NCI-H1694 (cell line): ENCODE data around the gene CDHR4.
A peak's percentile ranks its signal among the peaks of the same experiment; 100 is the strongest.
"Not testable (repeated sequence)": the region's sequence is repeated elsewhere in the genome, so short reads cannot be mapped to it uniquely, and the experiment has no call there.

ENCODE experiments used
- DNase-seq: peaks from one replicate; lab custom pipeline; 2025; lab: John Stamatoyannopoulos, UW

CDHR4 gene, protein sequence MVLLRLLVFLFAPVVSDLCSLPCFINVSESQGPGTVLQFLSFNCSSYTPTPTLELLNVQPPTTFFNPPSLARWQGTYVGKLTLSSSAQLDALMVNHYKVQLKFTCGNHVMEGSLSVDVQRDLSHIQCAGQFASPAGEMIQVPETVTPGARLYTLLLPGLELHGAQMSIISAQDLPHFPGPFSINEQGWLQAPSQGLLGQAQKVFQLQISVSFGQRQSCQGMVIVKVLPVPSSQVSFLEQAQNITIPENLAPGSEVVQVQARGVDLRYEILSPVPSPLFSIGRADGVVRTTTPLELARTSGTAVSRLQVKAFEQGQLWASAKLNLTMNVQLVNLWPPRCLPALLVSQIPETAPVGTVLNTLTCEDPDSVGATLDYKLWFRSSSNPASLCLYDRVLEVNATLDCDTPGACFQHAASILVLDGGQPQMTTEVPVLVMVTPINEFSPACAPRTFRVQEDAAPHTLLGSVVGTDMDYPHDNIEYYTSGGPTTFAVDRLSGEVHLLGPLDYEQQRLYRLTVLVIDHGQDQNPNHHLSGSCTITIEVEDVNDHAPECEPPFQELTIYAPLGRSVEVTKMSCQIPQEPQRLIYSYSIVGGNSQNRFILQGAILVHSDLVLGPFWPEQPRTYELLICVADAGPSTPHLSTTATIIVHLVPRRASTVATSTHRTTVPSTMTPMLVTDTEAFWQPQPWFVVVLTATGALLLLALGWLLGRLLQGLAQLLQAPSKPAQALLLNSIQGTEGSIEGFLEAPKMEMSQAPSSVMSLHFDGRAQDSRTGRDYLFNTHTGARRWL

DNA sequence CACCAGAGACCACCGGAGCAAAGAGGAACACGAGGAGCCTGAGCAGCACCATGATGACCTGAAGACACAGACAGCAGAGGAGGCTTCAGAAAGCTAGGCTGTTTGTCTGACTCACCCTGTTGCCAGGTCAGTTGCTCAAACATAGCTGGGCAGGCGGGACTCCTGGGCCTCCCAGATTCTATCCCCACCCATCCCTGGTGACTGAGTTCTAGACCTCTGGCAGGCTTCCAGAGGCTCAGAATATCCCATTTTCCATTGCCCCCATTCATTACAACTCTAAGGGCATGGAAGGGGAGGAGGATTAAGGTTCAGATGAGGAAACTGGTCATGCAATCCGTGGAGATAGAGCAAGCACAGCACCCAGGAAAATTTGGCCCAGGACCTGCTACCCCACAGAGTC lies at the start of gene CDHR4:
TSS of gene CDHR4 (minus strand) at position 113 of the 400 bp plus-strand sequence. CDS start at position 52, 61 bp downstream.
- DNase-seq, result no peak

DNA sequence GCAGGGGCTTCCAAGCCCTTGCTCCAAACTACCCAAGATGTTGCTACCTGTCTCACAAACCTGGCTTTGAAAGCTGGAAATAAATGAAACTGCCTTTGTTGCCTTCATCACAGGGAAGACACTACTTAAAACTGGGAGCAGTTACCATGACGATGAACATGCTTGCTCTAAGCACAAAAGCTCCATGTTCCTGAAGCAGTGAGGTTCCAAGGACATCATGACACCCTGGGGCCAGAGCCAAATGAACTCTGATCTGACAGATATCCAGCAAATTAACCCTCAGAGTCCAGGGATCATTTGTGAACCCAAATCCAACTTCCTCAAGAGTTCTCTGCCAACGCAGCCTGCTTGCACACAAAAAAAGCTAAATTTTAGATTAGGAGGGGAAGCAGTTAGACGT lies 46.0 kb upstream of the CDHR4 start:
- DNase-seq, result no peak

DNA sequence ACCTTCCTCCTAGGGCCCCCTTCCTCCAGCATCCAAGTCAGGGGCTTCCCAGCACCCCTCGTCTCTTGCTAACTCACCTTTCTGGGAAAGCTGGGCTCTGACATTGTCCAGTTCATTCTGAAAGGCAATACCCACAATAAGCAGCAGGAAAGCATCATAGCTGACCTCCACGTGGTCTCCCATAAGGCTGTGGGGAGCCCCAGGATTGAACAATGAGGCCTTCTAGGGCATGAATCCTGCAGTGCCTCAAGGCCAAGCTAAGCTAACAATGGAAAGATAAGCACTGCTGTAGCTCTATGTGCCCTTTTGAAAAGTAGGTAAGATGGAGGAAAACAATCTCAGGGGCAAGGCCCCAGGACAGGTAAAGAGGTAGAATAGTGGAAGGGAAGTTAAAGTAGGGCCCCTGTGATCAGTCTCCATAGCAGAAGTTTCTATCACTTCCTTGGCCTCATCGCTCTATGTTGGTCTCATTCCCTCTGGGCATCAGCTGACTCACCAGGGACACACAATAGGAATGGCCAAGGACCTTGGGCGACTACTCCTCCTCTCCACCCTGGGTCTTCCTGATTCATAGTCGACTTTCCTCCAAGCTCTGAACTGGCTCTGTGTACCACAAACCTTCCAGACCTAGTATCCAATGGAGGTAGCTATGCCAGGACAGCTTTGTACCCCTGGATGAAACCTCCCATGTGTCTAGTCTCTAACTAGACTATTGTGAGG lies 45.0 kb upstream of the CDHR4 start:
- DNase-seq, result no peak

DNA sequence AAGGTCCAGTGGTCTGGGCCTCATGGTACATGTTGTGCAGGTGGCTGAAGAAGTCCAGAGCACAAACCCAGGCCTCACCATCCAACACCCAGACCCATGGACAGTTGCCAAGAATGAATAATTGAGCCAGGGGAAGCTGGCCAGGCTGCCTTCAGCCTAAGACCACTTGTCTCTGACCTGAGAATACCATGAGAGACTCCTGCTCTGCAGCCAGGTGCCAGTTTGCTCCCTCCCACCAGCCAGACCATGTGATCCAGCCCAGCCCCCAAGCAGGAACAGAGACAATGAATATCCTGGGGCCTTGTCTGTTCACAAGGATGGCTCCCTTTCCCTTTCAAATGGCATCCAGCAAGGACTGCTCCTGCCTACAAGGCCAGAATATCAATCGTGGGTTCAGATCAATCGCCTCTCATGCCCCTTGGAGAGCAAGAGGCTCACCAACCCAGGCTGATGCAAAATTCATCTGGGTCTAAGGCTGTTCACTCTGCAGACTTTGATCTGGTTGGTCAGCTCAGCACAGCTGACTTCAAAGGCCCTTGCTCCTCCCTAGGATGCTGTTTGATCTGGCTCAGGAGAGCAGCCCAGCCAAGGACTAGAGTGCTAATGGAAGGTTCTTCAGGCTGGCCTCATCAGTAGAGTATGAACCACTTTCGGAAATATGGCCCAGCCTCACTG lies 43.3 kb upstream of the CDHR4 start:
- DNase-seq, result no peak

- DNase-seq, result no peak
These were observed 42.1 kb upstream of the CDHR4 start for GRCh38 chr3:49841806-49842205.

- DNase-seq, result peak; percentile 3
These were observed 41.5 kb upstream of the CDHR4 start for GRCh38 chr3:49841126-49841696.

DNA sequence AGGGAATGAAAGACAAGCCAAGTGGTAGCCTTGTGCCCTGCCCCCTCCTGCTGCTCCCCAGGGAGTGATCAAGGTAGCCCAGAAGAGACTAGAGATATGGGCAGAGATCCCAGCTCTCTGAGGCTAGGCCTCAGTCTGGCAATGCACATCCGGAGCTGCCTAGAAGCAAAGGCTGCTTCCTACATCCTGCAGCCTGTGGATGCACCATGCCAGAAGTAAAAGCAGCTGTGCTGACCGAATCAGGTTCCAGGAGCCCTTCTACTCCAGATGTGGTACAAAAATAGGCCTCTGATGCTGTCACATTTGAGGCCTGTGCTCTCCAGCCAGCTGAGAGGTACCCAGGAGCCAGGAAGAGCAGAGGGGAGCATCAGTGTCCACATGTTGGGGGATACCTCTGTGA lies 40.7 kb upstream of the CDHR4 start:
- DNase-seq, result no peak

DNA sequence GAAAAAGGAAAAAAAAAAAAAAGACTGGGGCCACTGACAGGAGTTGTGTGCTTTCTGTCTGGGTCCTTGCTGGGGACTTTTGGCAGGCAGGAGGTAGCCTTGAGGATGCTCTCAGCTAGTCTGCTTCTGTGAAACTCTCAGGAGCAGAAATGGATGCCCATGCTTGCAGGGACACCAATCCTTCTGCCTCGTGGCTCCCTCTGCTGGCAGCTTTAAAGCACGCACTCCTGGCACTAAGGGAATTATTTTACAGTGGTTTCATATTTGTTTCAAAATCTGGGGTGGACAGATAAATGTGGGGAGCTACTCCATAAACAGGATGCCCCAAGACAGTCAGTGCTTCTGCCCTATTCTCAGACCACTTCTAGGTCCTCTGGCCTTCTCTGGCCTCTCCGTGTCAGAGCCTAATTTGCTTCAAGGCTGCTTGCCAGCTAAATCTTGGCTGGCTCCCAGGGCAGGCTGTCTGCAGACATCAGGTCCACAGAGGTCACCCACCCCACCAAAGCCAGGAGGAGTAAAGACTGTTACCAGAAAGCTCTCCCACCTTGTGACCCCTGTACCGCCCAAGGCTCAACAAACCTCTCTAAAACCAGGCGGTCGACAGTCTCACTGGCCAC lies 39.6 kb upstream of the CDHR4 start:
- peak; percentile 6 for DNase-seq

DNA sequence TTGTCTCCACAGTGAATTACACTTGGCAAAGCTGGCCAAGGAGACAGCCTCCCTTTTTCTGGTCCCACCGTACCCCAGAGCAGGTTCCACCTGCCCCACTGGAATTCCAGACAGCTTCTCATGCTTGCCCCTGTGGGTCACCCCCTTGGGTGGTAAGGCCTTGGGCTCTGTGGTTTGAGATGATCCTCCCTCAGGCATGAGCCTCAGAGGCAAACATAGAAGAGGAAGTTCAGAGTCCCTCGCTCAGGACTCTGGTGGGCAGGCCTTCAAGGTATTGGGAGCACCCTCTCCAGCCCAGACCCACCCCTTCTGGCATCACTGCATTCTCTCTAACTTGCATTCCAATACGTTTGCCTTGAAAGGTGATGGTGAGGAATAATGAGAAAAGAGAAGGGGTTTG lies 31.7 kb upstream of the CDHR4 start:
- no peak for DNase-seq

- no peak for DNase-seq
These were observed 26.3 kb upstream of the CDHR4 start for GRCh38 chr3:49826016-49826415.

- DNase-seq, result not testable (repeated sequence)
These were observed 23.5 kb upstream of the CDHR4 start for GRCh38 chr3:49823131-49823530.

DNA sequence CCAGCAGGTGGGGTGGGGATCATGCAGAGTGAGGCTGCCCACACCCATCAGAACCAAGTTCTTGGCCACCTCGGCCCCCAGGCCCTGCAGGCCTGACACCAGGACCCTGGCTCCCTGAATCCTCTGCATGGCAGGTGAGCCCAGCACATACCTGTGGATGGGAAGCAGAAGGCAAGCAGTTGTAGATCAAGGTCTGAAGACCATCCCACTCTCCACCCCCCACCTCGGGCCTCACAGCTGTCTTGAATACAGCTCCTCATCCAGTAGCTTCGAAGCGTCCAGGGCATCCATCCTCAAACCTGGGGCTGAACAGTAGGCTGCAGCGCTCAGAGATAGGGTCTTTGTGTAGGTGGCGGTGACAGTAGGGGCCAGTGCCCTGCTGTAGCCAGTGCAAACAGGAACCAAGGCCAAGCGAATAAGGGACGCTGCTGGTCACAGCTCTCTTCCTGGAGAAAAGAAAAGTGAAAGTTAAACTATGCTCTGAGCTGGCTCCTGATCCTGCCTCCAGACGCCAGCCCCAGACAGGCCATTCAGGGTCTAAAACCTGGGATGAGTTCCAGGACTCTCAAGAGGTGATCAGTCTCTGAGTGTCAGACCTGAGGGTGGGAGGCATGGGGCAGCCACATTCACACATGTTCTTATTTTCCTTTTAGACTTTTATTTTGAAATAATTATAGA lies 14.0 kb upstream of the CDHR4 start, which contains the start of gene UBA7:
TSS of gene UBA7 (minus strand) at position 457 of the 678 bp plus-strand sequence. CDS start at position 291, 166 bp downstream.
- DNase-seq, result no peak

- DNase-seq, result no peak
These were observed 13.3 kb upstream of the CDHR4 start for GRCh38 chr3:49812916-49813496.

DNA sequence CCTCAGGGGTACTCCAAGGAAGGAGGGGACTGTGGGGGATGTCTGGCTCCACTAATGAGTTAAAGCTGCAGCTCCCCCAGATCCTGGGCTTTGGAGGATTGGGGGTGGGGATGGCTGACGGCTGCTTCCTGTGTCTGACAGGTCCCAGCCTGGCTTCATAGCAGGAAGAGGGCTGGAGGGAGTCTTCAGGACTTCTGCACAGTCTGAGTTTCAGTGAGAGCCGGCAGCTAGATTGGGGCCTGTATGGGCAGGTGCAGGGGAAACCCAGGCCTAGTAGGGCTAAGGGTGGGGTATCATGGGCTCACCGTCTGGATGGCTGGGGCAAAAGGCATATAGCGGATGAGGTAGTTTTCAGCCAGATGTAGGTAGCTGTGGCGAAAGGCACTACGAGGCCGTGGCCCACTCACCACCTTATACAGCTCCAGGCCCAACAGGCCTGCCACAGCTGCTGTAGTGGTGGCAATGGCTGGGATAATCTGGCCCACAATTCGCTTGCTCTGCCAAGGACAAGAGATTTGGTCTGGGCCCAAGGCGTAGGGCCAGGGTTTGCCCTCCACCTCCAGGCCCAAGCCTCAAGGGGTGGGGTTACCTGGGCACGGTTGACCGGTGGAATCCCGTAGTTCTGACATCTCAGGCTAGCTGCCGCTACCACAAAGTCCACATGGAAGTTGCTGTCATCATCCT lies 7.9 kb upstream of the CDHR4 start:
- DNase-seq, result no peak

DNA sequence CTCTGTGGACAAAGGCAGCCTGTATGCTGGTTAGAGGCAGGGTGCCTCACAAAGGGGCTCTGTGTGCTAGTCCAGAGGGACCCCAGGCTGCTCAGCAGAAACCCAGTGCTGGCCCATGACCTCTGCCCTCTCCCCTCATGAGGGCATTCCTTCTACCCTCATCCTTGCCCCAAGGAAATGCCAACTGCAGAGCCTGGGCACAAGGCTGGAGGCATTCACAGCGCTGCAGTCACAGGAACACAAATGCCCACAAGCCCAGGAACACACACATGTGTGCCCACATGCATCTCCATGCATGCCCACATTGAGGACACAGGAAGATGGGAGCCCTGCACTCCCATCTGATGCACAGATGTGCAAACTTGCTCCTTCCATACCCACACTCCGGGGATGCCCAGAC lies 7.2 kb upstream of the CDHR4 start:
- DNase-seq, result no peak

DNA sequence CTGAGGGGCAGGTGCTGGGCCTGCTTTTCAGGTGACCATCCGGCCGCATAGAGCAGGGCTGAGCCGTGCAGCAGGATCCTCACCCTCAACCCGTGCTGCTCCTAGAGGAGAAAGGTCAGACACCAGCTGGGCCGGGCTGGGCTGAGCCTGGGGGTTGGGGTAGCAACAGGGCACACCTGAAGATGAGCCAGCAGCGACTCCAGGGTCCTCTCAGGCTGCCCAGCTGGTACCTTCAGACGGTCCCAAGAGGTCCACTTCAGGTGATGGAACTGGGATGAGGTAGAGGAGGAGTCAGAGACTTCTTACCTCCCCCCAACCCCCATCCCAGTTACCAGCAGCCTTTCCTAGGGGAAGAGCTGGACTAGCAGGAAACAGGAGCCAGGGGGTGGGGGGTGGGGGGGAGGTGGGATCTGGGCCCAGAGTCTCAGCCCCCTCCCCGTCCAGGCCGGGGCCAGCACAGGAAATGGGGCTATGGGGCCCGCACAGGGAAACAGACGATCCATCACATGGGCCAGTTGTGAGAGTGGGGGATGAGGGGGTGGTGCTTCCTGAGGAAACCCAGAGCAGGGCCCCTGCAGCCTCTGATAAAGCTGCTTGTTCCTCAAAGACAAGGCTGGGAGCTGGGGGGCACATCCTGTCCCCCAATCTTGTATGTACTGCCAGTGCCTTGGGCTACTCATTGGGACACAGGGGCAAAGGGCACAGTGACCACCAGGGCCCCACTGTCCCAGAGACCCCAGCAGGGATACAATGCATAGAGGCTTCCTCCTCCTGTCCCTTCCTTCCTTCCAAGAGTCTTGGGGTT lies 6.4 kb upstream of the CDHR4 start:
- DNase-seq, result no peak

- DNase-seq, result no peak
These were observed 5.7 kb upstream of the CDHR4 start for GRCh38 chr3:49805367-49805782.

- no peak for DNase-seq
These were observed 4.7 kb upstream of the CDHR4 start for GRCh38 chr3:49804141-49805041.
